GM12878 (cell line): ENCODE measurements around the gene TP73. TPM values are rescaled to one million over a fixed set of nuclear protein-coding genes. Genes with fewer than 3 reads are reported as not detected.

Experiments used
- ATAC-seq: fragments of 200-7000 bp; cut with Tn5 transposase; 3 replicates; pipeline ENCODE4 v1.9.1; 2020; ENCODE audit warnings: mild to moderate bottlenecking, moderate library complexity
- BruUV-seq: library from RNA; stranded (reverse); fragments of 400-500 nt; replicated peaks from 2 replicates; lab custom pipeline; 2021; lab: Mats Ljungman, UMichigan
- CTCF ChIA-PET: fragments of 300-600 bp; sonication (Branson Sonifier 250); formaldehyde crosslinking; extraction: SDS; loops from one replicate; lab custom pipeline; 2021; ENCODE audit warnings: inconsistent platforms; lab: Yijun Ruan, JAX
- POLR2A ChIA-PET: fragments of 350-600 bp; formaldehyde crosslinking; extraction: SDS; loops from one replicate; lab custom pipeline; 2021; ENCODE audit warnings: inconsistent platforms; lab: Charles Lee
- RAD21 ChIA-PET: fragments of 300-600 bp; sonication (Branson Sonifier 250); formaldehyde crosslinking; loops from one replicate; lab custom pipeline; 2023; ENCODE audit warnings: antibody characterized with exemption; ENCODE audit not compliant: unreplicated experiment; lab: Charles Lee
- SMC1A ChIA-PET: fragments of 300-600 bp; sonication (Branson Sonifier 250); formaldehyde crosslinking; loops from one replicate; lab custom pipeline; 2023; ENCODE audit not compliant: unreplicated experiment, uncharacterized antibody; lab: Charles Lee
- DNase-seq: peaks from one replicate; pipeline ENCODE4 v3.0.0-alpha.2; 2011; ENCODE audit warnings: low read depth, low spot score
- FAIRE-seq: peaks from 3 replicates; lab custom pipeline; 2011; peaks lifted over from hg19 to GRCh38; lab: Jason Lieb, UNC
- H2AFZ ChIP-seq: 2 replicates; pipeline ENCODE4 v1.6.0; 2011; ENCODE audit warnings: low read depth, low read length, control low read depth; ENCODE audit not compliant: control insufficient read depth
- H3K27ac ChIP-seq: 2 replicates; pipeline ENCODE4 v1.5.1; 2011; ENCODE audit warnings: control low read depth; ENCODE audit not compliant: control insufficient read depth, insufficient read depth
- H3K27me3 ChIP-seq, 2 experiments: replicated peaks in 1 of 2; 2 replicates each; pipeline versions ENCODE4 v1.6.0 to v1.6.1; 2011; ENCODE audit warnings: low read length in 1 of 2; ENCODE audit not compliant: control insufficient read depth in 2 of 2, insufficient read depth in 2 of 2
- H3K36me3 ChIP-seq, 2 experiments: 2 replicates each; pipeline ENCODE4 v1.5.1; 2011; ENCODE audit warnings: low read length in 1 of 2; ENCODE audit not compliant: control insufficient read depth in 2 of 2, insufficient read depth in 2 of 2
- H3K4me1 ChIP-seq: 2 replicates; pipeline ENCODE4 v1.6.1; 2011; ENCODE audit warnings: mild to moderate bottlenecking, low read length, moderate library complexity, mixed read lengths; ENCODE audit not compliant: control insufficient read depth, insufficient read depth
- H3K4me2 ChIP-seq: 2 replicates; pipeline ENCODE4 v1.6.0; 2011; ENCODE audit warnings: control low read depth; ENCODE audit not compliant: control insufficient read depth, insufficient read depth
- H3K4me3 ChIP-seq: fragments of 200-600 bp; sonication (generic); 2 replicates; pipeline ENCODE4 v1.5.1; 2016
- H3K79me2 ChIP-seq: 2 replicates; pipeline ENCODE4 v1.6.0; 2011; ENCODE audit warnings: low read length; ENCODE audit not compliant: control insufficient read depth, insufficient read depth
- H3K9ac ChIP-seq: 2 replicates; pipeline ENCODE4 v1.8.0; 2011; ENCODE audit warnings: low read length, control low read depth, mixed read lengths; ENCODE audit not compliant: control insufficient read depth, insufficient read depth
- H3K9me3 ChIP-seq: replicated peaks from 3 replicates; pipeline ENCODE4 v1.5.1; 2011; ENCODE audit warnings: mild to moderate bottlenecking, low read length; ENCODE audit not compliant: control insufficient read depth, insufficient read depth
- H4K20me1 ChIP-seq: 2 replicates; pipeline ENCODE4 v1.6.0; 2011; ENCODE audit not compliant: control insufficient read depth, insufficient read depth
- BHLHE40 ChIP-seq, 2 experiments: fragments of 450-650 bp in 1 of 2; IDR thresholded peaks; 2 replicates each; pipeline ENCODE4 v1.6.1; 2011 to 2017; ENCODE audit warnings: low read depth in 2 of 2, borderline replicate concordance in 1 of 2, improper control_type of control experiment in 1 of 2, low read length in 1 of 2, mild to moderate bottlenecking in 1 of 2
- CHD1 ChIP-seq: IDR thresholded peaks from 2 replicates; pipeline ENCODE4 v1.6.1; 2012; ENCODE audit warnings: low read depth, low read length, improper control_type of control experiment
- GATAD2B ChIP-seq: fragments of 450-650 bp; conservative IDR thresholded peaks from 2 replicates; pipeline ENCODE4 v1.6.1; 2017; ENCODE audit warnings: low read depth, mild to moderate bottlenecking, moderate library complexity
- MEF2A ChIP-seq: IDR thresholded peaks from 2 replicates; pipeline ENCODE4 v1.6.1; 2011; ENCODE audit warnings: low read depth, mild to moderate bottlenecking, low read length, moderate library complexity; ENCODE audit not compliant: insufficient read depth
- RCOR1 ChIP-seq: conservative IDR thresholded peaks from 2 replicates; pipeline ENCODE4 v1.6.1; 2012; ENCODE audit warnings: low read depth, low read length, improper control_type of control experiment
- SPI1 ChIP-seq: IDR thresholded peaks from 2 replicates; pipeline ENCODE4 v1.6.1; 2011; ENCODE audit warnings: low read depth, mild to moderate bottlenecking, low read length, moderate library complexity, borderline replicate concordance; ENCODE audit not compliant: insufficient read depth
- SUPT20H ChIP-seq: IDR thresholded peaks from 2 replicates; pipeline ENCODE4 v1.6.1; 2011; ENCODE audit warnings: low read depth, mild to moderate bottlenecking, low read length, moderate library complexity, borderline replicate concordance; ENCODE audit not compliant: control insufficient read depth
- TBL1XR1 ChIP-seq: IDR thresholded peaks from 2 replicates; pipeline ENCODE4 v1.6.1; 2012; ENCODE audit warnings: low read depth, low read length, improper control_type of control experiment
- WGBS: methylation state at CpG from one replicate; pipeline ENCODE4 v1.1.6; 2016; ENCODE audit warnings: low lambda C conversion rate; ENCODE audit not compliant: insufficient replicate concordance, insufficient coverage; ENCODE audit errors: missing lambda C conversion rate; 5-methylcytosine and 5-hydroxymethylcytosine counted together
- in situ Hi-C: fragments of 300-500 bp; cut with MboI; formaldehyde crosslinking; loops from 9 replicates; pipeline ENCODE4 v1.14.3; 2018; ENCODE audit warnings: mixed read lengths
- intact Hi-C: fragments of 100-400 bp; cut with micrococcal nuclease; formaldehyde crosslinking; loops from one replicate; pipeline ENCODE4 v1.14.2; 2022; ENCODE audit not compliant: unreplicated experiment
- polyA plus RNA-seq, 11 experiments: library from polyadenylated mRNA; depleted of rRNA in 4 of 11; unstranded in 6 of 11; stranded (reverse) in 5 of 11; fragments of >200 nt; fragmentation: Nextera tagmentation in 4 of 11; fragmentation: Illumina TruSeq in 1 of 11; extraction: Ambion mirVana in 4 of 11; extraction: Trizol in 1 of 11; gene quantifications; 1 replicate in 1 of 11; 2 replicates in 10 of 11; pipeline versions ENCODE4 v1.2.1 to v1.2.3, GENCODE V29; 2011 to 2016; ENCODE audit warnings: inconsistent platforms in 2 of 11, missing spikeins in 2 of 11, low read depth in 1 of 11
- total RNA-seq, 4 experiments: library from RNA; depleted of rRNA in 3 of 4; stranded (reverse); fragments of >200 nt in 3 of 4; fragmentation: Illumina TruSeq in 1 of 4; extraction: Trizol in 1 of 4; gene quantifications; 2 replicates each; pipeline versions ENCODE4 v1.2.1 to v1.2.3, GENCODE V29; 2013 to 2021
- TF ChIP-seq, protein P1 (sequence below): fragments of 450-650 bp; formaldehyde crosslinking; IDR thresholded peaks from 2 replicates; pipeline ENCODE4 v1.4.0; 2022; ENCODE audit warnings: mild to moderate bottlenecking, moderate library complexity
- TF ChIP-seq, protein P2 (sequence below): IDR thresholded peaks from 2 replicates; pipeline ENCODE4 v1.6.1; 2011; ENCODE audit warnings: low read depth, low read length, improper control_type of control experiment, borderline replicate concordance

TP73 gene
- total and polyA plus RNA-seq, 10 of the 15 experiments (the other 5 are each of a cell fraction or from before 2014, with no cell fraction given): 0.08 to 54.2 (median 14.9) TPM

- no TSS peak for BruUV-seq
- FAIRE-seq (no peak), ATAC-seq (peak; percentile 61), DNase-seq (no peak)
- ChIA-PET SMC1A (no interaction called here), CTCF (no interaction called here), POLR2A (no interaction called here), RAD21 (no interaction called here)
- intact Hi-C loops (no loop called here), in situ Hi-C loops (no loop called here)
- H2AFZ ChIP-seq: no peak within 1 kb of the TSS
- no peak within 1 kb of the TSS for H3K27ac ChIP-seq
- H3K4me3 ChIP-seq: no peak within 1 kb of the TSS
- H3K4me1 ChIP-seq: no peaks in the 10 kb centered on the region
- no peak within 1 kb of the TSS for H3K9ac ChIP-seq
- H3K36me3 ChIP-seq: no peaks in the 10 kb centered on the region
- WGBS: 8% methylated on average over 41 of the region's 87 CpGs
- TF ChIP-seq SUPT20H (no peak), BHLHE40 (IDR thresholded peaks at IDR 0.05; ENCODE audit: borderline replicate concordance in 1 of 2, low read depth in 2 of 2, low read length in 1 of 2) (peak in 1 of 2 experiments; percentile 34; a peak in 2 of 4 replicates), GATAD2B (no peak)
- no peaks in the 10 kb centered on the region for H3K9me3 ChIP-seq
- H3K4me2 ChIP-seq: 0 out of 2 replicates have a peak within 1 kb of the TSS, but pooled peaks have one; percentile 25
- no peaks in the 10 kb centered on the region for H4K20me1 ChIP-seq
- H3K79me2 ChIP-seq: no peaks in the 10 kb centered on the region
- peaks cover 2 to 8% of the 10 kb centered on the region in 2 experiments; a peak in 3 of 4 replicates for H3K27me3 ChIP-seq
These were observed 40.9 kb upstream of the TP73 start, which contains the start of gene MEGF6 for GRCh38 chr1:3611170-3612019. TSS of gene MEGF6 (minus strand) at chr1:3611508. CDS start at chr1:3611268, 240 bp downstream.

- Histone ChIP-seq H2AFZ (no peak overlapping the region), H3K27ac (no peak overlapping the region), H3K79me2 (no peaks in the 10 kb centered on the region), H3K4me1 (no peaks in the 10 kb centered on the region), H3K36me3 (no peaks in the 10 kb centered on the region), H3K4me3 (no peak overlapping the region), H3K9ac (no peak overlapping the region), H3K27me3 (peaks cover 2 to 8% of the 10 kb centered on the region in 2 experiments; a peak in 3 of 4 replicates), H4K20me1 (no peaks in the 10 kb centered on the region), H3K4me2 (0 out of 2 replicates have a peak overlapping the region, but pooled peaks have one; percentile 7), H3K9me3 (no peaks in the 10 kb centered on the region)
- intact Hi-C loops: no loop called here
- ATAC-seq (no peak), FAIRE-seq (no peak), DNase-seq (no peak)
- CTCF ChIA-PET: no interaction called here
- WGBS: 34% methylated on average over 7 of the region's 7 CpGs
- POLR2A ChIA-PET: no interaction called here
- in situ Hi-C loops: no loop called here
- RAD21 ChIA-PET: no interaction called here
- SMC1A ChIA-PET: no interaction called here
- BruUV-seq: no TSS peak
- TF ChIP-seq, protein P1, sequence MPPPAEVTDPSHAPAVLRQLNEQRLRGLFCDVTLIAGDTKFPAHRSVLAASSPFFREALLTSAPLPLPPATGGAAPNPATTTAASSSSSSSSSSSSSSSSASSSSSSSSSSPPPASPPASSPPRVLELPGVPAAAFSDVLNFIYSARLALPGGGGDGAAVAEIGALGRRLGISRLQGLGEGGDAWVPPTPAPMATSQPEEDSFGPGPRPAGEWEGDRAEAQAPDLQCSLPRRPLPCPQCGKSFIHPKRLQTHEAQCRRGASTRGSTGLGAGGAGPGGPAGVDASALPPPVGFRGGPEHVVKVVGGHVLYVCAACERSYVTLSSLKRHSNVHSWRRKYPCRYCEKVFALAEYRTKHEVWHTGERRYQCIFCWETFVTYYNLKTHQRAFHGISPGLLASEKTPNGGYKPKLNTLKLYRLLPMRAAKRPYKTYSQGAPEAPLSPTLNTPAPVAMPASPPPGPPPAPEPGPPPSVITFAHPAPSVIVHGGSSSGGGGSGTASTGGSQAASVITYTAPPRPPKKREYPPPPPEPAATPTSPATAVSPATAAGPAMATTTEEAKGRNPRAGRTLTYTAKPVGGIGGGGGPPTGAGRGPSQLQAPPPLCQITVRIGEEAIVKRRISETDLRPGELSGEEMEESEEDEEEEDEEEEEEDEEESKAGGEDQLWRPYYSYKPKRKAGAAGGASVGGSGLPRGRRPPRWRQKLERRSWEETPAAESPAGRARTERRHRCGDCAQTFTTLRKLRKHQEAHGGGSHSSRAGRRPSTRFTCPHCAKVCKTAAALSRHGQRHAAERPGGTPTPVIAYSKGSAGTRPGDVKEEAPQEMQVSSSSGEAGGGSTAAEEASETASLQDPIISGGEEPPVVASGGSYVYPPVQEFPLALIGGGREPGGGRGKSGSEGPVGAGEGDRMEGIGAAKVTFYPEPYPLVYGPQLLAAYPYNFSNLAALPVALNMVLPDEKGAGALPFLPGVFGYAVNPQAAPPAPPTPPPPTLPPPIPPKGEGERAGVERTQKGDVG (CRISPR knock-in tag): no peak
- TF ChIP-seq, protein P2, sequence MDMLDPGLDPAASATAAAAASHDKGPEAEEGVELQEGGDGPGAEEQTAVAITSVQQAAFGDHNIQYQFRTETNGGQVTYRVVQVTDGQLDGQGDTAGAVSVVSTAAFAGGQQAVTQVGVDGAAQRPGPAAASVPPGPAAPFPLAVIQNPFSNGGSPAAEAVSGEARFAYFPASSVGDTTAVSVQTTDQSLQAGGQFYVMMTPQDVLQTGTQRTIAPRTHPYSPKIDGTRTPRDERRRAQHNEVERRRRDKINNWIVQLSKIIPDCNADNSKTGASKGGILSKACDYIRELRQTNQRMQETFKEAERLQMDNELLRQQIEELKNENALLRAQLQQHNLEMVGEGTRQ: no peak
- no peak for TF ChIP-seq TBL1XR1
- no peak for TF ChIP-seq CHD1
- TF ChIP-seq SPI1: no peak
- no peak for TF ChIP-seq MEF2A
- TF ChIP-seq RCOR1: no peak
These were observed 40.2 kb upstream of the TP73 start for GRCh38 chr1:3612123-3612522.
